ENCODE data around the gene ITGBL1.
"Not testable (repeated sequence)": the region's sequence is repeated elsewhere in the genome, so short reads cannot be mapped to it uniquely, and the experiment has no call there.

Gene ITGBL1

DNA sequence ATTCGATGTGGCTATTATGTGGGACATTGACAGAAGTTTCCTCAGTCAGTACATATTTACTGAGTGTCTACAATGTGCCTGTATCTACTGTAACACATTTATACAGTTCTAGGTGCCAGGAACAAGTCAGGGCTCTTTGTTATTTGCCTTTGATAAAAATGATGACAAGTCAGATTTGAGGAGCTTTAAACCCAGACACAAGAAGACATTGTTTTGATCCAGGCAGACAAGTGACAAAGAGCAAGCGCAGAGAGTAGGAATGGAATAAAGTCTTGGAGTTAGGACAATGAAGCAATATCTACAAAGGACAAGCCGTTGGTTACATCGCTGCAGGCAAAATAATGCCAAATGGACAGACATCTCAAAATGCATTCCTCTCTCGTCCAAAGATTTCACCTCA is 70.1 kb downstream of the ITGBL1 start:
- H3K27ac ChIP-seq = no peak overlapping the region
- TF ChIP-seq, protein P1, sequence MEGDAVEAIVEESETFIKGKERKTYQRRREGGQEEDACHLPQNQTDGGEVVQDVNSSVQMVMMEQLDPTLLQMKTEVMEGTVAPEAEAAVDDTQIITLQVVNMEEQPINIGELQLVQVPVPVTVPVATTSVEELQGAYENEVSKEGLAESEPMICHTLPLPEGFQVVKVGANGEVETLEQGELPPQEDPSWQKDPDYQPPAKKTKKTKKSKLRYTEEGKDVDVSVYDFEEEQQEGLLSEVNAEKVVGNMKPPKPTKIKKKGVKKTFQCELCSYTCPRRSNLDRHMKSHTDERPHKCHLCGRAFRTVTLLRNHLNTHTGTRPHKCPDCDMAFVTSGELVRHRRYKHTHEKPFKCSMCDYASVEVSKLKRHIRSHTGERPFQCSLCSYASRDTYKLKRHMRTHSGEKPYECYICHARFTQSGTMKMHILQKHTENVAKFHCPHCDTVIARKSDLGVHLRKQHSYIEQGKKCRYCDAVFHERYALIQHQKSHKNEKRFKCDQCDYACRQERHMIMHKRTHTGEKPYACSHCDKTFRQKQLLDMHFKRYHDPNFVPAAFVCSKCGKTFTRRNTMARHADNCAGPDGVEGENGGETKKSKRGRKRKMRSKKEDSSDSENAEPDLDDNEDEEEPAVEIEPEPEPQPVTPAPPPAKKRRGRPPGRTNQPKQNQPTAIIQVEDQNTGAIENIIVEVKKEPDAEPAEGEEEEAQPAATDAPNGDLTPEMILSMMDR (conservative IDR thresholded peaks at IDR 0.05) = no peak

DNA sequence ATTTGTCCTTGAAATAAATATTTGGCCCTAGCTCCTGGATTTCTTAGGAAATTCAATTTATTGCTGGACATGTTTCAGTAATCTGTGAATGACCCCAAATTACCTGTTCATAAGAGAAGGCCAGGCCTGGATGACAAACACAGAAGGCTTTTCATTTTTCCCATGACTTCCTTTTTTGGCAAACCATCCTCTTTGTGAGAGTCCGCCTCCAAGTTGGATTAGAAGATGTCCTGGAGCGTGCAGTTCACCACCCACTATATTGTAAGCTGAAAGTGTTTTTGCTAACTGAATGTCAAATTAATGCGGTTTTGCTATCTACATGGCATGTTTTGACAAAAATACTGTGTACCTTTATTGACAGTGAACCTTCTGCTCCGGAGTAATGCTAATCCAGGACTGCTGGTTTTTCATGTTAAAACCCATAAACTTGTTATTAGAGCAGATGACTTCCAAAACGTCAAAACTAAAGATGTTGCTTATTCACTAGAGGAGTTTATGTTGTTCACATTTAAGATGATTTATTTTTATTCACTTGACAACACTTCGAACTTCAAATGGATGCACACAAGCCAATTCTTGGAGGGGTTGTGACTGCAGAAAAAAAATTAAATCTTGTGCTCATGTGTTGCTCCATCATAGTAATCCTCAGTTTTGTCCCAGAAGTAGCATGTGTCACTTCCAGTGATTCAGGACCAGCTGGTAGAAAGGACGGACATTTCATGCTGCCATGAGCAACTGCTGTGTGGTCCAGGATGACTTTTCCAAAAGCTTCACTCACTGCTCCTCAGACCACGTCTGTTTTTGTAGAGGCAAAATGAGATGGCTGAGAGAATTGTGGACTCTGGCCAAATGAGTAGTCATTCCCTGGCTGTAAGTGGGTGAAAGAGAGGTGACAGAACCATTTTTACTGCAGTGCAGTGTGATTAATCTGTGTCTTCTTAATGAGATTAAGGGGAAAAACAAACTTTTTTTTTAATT is 71.0 kb downstream of the ITGBL1 start:
- TF ChIP-seq, protein P1 (conservative IDR thresholded peaks at IDR 0.05) = no peak
- no peak overlapping the region for H3K27ac ChIP-seq

DNA sequence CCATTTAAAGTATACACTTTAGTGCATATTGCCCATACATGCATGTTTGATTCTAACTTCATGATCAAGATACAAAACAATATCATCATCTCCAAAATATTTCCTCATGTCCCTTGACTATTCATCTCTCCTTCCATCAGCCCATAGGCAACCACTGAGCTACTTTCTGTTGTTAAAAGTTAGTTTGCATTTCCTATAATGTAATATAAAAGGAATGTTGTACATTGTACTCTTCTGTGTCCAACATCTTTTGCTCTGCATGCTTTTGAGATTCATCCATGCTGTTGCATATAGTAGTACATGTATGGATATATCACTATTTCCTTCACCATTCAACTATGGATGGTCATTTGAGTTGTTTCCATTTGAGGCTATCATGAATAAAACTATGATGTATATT is 74.7 kb downstream of the ITGBL1 start:
- H3K27ac ChIP-seq = no peak overlapping the region
- TF ChIP-seq, protein P1 (conservative IDR thresholded peaks at IDR 0.05) = no peak

DNA sequence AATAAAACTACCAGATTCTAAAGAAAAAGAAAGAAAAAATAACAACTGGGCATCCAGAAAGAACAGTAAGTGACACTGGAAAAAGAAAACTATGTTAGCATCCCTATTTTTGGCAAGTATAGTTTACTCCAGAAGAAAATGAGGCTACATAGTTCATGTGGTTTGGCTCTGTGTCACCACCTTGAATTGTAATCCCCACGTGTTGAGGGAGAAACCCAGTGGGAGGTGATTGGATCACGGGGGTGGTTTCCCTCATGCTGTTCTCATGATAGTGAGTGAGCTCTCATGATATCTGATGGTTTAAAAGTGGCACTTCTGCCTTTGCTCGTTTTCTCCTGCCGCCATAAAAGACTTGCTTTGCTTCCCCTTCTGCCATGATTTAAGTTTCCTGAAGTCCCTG is 76.9 kb downstream of the ITGBL1 start:
- TF ChIP-seq, protein P1 (conservative IDR thresholded peaks at IDR 0.05) = no peak
- H3K27ac ChIP-seq = no peak overlapping the region

DNA sequence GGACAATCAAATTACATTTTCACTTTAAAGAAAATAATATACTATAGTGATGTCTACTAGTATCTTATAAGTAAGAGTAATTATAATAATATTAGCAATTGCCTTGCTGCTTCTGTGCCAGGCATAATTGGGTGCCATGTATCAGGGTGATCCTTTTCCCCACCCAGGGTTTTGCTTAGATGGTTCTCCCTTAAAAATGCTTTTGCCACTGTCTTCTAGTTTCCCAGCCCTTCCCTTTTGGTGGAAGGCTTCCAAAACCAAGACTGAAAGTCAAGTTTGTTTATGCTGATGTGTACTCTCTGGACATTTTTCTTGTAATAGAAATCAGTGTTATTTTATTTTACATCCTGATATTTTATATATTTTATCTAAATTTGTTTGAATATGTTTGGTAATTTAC is 77.8 kb downstream of the ITGBL1 start:
- H3K27ac ChIP-seq = no peak overlapping the region
- TF ChIP-seq, protein P1 (conservative IDR thresholded peaks at IDR 0.05) = no peak

DNA sequence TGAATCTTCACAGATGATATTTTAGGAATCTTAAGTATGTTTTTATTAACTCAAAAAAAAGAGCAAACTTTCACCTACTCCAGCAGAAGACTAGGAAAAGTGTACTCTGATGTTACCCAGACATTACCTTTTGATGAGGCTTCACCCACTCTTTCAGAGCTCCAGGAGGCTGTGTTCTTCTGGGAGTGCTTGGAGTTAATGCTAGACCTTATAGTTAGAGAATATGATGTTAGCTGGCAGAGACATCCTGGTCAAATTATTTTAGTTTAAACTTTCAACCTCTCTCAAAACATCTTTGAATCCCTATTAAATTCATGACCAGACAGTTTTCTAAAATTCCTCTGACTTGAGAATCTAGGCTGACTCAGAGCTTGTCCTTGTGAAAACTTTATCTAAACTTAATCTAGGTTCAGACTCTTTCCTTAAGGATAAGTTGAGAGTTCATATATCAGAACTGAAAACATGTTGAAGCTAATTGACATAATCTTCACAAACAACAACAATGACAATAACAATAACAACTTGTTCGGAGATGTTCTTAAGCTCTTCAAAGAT is 82.8 kb downstream of the ITGBL1 start:
- no peak overlapping the region for H3K27ac ChIP-seq
- TF ChIP-seq, protein P1 (conservative IDR thresholded peaks at IDR 0.05) = no peak

DNA sequence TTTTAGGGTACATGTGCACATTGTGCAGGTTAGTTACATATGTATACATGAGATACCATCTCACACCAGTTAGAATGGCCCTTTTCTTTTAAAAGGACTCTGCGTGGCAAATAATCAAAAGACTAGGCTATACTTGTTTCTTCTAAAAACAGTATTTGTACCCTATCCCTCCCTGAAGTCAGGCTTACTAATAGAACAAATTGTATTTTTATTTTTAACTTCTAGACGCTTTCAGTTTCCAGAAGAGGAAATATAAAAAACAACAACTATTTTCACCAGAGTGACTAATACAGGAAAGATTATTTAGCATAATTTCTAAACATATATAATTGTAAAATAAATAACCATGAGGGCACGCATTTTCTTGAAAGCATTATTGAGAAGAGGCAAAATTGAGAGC is 83.6 kb downstream of the ITGBL1 start:
- no peak overlapping the region for H3K27ac ChIP-seq
- TF ChIP-seq, protein P1 (conservative IDR thresholded peaks at IDR 0.05) = no peak

DNA sequence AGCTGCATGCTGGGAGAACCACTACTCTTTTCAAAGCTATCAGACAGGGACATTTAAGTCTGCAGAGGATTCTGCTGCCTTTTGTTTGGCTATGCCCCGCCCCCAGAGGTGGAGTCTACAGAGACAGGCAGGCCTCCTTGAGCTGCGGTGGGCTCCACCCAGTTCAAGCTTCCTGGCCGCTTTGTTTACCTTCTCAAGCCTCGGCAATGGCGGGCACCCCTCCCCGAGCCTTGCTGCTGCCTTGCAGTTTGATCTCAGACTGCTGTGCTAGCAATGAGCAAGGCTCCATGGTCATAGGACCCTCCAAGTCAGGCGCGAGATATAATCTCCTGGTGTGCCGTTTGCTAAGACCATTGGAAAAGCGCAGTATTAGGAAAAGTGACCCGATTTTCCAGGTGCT is 92.1 kb downstream of the ITGBL1 start:
- not testable (repeated sequence) for H3K27ac ChIP-seq
